Ascending aorta (tissue), 2 donors: ENCODE measurements around the gene PGPEP1. TPM values are rescaled to one million over a fixed set of nuclear protein-coding genes. Genes with fewer than 3 reads are reported as not detected.
A peak's percentile ranks its signal among the peaks of the same experiment; 100 is the strongest.

Source experiments
- DNase-seq, 2 donors: peaks; one replicate each; pipeline ENCODE4 v3.0.0-alpha.2; 2019; ENCODE audit warnings: low spot score in 2 of 2
- H3K27ac ChIP-seq, 2 donors: fragments of 200-600 bp; sonication (generic); one replicate each; pipeline ENCODE4 v1.5.1; 2016 to 2017; ENCODE audit warnings: mild to moderate bottlenecking in 1 of 2
- H3K27me3 ChIP-seq: fragments of 200-600 bp; sonication (generic); one replicate; pipeline ENCODE4 v1.5.1; 2017
- H3K36me3 ChIP-seq, 2 donors: fragments of 200-600 bp; sonication (generic); one replicate each; pipeline ENCODE4 v1.5.1; 2016
- H3K4me1 ChIP-seq, 2 donors: fragments of 200-600 bp; sonication (generic); one replicate each; pipeline ENCODE4 v1.5.1; 2016 to 2017; ENCODE audit warnings: mild to moderate bottlenecking in 1 of 2
- H3K4me3 ChIP-seq, 2 donors: fragments of 200-600 bp; sonication (generic); one replicate each; pipeline ENCODE4 v1.5.1; 2016 to 2017; ENCODE audit warnings: mild to moderate bottlenecking in 1 of 2
- H3K9me3 ChIP-seq, 2 donors: fragments of 200-600 bp; sonication (generic); one replicate each; pipeline ENCODE4 v1.5.1; 2016
- intact Hi-C: fragments of 100-400 bp; cut with DNase I; formaldehyde crosslinking; loops from one replicate; pipeline ENCODE4 v1.15.1; 2023
- total RNA-seq: library from RNA; depleted of rRNA; stranded (reverse); fragments of >200 nt; gene quantifications from one replicate; pipeline ENCODE4 v1.1.0, GENCODE V29; 2016
- TF ChIP-seq, protein P1 (sequence below), 3 experiments: fragments of 200-600 bp in 2 of 3; fragments of 450-650 bp in 1 of 3; sonication (generic) in 2 of 3; IDR thresholded peaks; one replicate each; pipeline ENCODE4 v1.5.1; 2016 to 2019; ENCODE audit warnings: antibody characterized with exemption in 3 of 3, mild to moderate bottlenecking in 1 of 3, moderate library complexity in 1 of 3

Gene PGPEP1
- total RNA-seq, 1 donor from 2014 or later: 14.8 TPM

DNA sequence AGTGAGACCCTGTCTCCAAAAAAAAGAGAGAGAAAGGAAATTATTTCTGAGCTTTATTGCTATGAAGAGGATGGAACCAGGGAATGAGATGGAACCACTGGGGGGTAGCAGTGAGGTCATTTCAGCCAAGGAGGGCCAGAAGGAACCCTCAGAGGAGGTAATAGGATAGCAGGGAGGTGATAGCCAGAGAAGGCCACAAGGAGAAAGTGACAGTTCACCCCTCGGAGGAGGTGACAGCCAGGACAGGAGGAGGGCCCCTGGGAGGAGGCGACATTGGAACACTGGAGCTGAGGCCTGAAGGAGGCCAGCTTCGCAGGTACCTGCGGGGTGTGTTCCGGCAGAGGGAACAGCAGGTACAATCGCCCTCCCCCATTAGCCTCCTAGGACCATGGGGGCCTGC, 675 bp upstream of the PGPEP1 start:
- DNase-seq: no peak
- Histone ChIP-seq H3K9me3 (no peaks in the 10 kb centered on the region), H3K4me3 (peak overlapping the region; percentile 88 to 95), H3K27me3 (no peaks in the 10 kb centered on the region), H3K36me3 (no peaks in the 10 kb centered on the region), H3K27ac (no peak overlapping the region), H3K4me1 (peaks cover 6 to 12% of the 10 kb centered on the region in 2 donors)
- intact Hi-C loops: no loop called here
- TF ChIP-seq, protein P1, sequence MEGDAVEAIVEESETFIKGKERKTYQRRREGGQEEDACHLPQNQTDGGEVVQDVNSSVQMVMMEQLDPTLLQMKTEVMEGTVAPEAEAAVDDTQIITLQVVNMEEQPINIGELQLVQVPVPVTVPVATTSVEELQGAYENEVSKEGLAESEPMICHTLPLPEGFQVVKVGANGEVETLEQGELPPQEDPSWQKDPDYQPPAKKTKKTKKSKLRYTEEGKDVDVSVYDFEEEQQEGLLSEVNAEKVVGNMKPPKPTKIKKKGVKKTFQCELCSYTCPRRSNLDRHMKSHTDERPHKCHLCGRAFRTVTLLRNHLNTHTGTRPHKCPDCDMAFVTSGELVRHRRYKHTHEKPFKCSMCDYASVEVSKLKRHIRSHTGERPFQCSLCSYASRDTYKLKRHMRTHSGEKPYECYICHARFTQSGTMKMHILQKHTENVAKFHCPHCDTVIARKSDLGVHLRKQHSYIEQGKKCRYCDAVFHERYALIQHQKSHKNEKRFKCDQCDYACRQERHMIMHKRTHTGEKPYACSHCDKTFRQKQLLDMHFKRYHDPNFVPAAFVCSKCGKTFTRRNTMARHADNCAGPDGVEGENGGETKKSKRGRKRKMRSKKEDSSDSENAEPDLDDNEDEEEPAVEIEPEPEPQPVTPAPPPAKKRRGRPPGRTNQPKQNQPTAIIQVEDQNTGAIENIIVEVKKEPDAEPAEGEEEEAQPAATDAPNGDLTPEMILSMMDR (IDR thresholded peaks at IDR 0.05): peak in 2 of 3 experiments; percentile 8

DNA sequence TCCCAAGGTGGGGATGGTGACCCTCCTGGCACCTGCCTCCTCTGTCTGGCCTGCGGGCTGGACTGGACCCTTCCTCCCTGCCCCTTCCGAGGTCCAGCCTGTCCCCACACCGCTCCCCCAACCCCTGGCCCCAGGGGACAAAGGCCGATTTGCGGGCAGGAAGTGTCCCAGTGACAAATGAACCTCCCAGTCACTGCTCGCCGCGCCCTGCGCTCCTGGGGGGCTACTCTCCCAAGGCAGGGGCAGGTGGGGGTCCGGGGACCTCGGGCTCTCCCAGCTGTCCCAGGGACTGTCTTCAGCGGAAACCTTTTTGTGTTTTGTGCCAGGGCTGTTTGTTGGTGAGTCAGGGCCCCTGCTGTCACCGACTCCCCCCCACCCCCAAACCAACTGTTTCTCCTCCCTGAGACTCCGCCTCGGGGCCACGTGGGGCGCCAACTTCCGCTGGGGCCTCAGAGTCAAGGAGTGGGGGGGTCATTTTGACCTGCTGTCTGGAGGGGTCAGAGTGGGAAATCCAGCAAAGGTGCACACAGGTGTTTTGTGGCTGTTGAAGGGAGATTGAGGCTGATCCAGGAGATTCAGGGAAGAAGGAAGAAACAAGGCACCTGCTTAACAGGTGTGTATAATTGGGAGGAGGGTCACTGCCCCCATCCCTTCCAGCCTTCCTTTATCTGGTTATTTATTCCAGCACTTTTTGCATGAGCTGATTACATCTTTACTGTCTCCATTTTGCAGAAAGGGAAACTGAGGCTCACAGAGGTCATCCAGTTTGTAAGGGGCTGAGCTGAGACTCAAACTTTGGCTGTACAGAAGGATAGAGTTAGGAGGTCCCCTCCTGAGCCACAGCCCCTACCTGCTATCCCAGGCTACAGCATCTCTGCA, 831 bp downstream of the PGPEP1 start:
- peak overlapping the region; percentile 88 to 95 for H3K4me3 ChIP-seq
- intact Hi-C loops: no loop called here
- no peaks in the 10 kb centered on the region for H3K27me3 ChIP-seq
- H3K27ac ChIP-seq: peak overlapping the region; percentile 82 to 96
- H3K4me1 ChIP-seq: peaks cover 6 to 12% of the 10 kb centered on the region in 2 donors
- H3K9me3 ChIP-seq: no peaks in the 10 kb centered on the region
- TF ChIP-seq, protein P1 (IDR thresholded peaks at IDR 0.05): no peak
- DNase-seq: peak; percentile 23 to 79
- H3K36me3 ChIP-seq: no peaks in the 10 kb centered on the region

DNA sequence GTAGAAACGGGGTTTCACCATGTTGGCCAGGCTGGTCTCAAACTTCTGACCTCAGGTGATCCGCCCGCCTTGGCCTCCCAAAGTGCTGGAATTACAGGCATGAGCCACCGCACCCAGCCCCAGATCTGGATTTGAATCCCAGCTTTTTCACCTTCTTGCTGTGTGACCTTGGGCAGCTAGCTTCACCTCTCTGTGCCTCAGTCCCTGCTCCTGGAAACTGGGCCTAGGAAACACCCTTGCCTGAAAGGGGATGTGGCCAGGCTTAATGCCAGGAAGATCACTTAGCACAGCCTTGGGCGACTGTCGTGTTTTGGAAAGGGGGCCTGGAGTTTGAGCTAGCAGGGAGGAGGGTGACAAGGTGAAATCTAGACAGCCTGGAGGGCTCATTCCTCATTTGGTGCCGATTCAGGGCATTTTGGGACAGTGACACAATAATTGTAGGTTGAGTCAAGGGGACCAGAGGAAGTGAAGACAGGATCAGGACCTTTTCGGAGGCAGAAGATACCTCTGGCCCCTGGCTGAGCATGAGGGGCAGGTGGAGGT, 1.8 kb downstream of the PGPEP1 start:
- no peaks in the 10 kb centered on the region for H3K9me3 ChIP-seq
- TF ChIP-seq, protein P1 (IDR thresholded peaks at IDR 0.05): no peak
- no peaks in the 10 kb centered on the region for H3K36me3 ChIP-seq
- intact Hi-C loops: no loop called here
- H3K4me1 ChIP-seq: peaks cover 6 to 12% of the 10 kb centered on the region in 2 donors
- peak overlapping the region in 1 of 2 donors; percentile 96 for H3K27ac ChIP-seq
- DNase-seq: no peak
- H3K4me3 ChIP-seq: no peak overlapping the region
- H3K27me3 ChIP-seq: no peaks in the 10 kb centered on the region

DNA sequence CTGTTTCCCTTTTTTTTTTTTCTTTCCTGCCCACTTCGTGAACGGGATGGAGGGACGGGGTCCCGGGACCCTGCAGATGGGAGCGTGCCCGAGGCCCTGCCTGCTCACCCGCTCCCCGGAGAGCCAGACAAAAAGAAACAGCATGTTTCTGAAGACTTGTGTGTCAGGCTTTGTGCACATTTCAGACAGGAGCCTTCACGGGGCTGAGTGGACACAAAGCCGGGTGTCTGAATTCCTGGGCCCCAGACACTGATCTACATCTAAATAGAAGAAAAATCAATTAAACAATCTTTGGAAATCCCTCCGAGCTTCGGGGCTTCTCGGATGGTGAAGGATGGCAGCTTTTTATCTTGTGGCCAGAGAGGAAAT, 4.2 kb downstream of the PGPEP1 start:
- Histone ChIP-seq H3K36me3 (no peaks in the 10 kb centered on the region), H3K27ac (no peak overlapping the region), H3K9me3 (no peaks in the 10 kb centered on the region), H3K27me3 (no peaks in the 10 kb centered on the region), H3K4me3 (no peak overlapping the region), H3K4me1 (peaks cover 6 to 12% of the 10 kb centered on the region in 2 donors)
- intact Hi-C loops: no loop called here
- no peak for DNase-seq
- TF ChIP-seq, protein P1 (IDR thresholded peaks at IDR 0.05): no peak

DNA sequence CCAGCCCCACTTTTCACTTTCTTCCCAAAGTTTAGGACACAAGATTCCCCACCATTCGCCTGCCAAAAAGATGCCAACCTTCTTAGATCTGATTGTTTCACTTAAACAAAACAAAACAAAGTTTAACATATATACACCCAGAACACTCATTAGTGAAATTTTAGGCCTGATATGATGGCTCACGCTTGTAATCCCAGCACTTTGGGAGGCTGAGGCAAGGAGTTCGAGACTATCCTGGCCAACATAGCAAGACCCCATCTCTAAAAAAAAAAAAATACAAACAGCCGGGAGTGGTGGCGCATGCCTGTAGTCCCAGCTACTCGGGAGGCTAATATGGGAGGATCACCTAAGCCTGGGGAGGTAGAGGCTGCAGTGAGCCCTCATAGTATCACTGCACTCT, 4.9 kb downstream of the PGPEP1 start:
- DNase-seq: no peak
- TF ChIP-seq, protein P1 (IDR thresholded peaks at IDR 0.05): no peak
- H3K9me3 ChIP-seq: no peaks in the 10 kb centered on the region
- H3K27ac ChIP-seq: no peak overlapping the region
- no peaks in the 10 kb centered on the region for H3K36me3 ChIP-seq
- H3K4me3 ChIP-seq: no peak overlapping the region
- intact Hi-C loops: no loop called here
- no peaks in the 10 kb centered on the region for H3K27me3 ChIP-seq
- peaks cover 0 to 7% of the 10 kb centered on the region in 2 donors for H3K4me1 ChIP-seq
